Measurements from ENCODE around the gene ASPA.
A peak's percentile ranks its signal among the peaks of the same experiment; 100 is the strongest.

The ASPA gene

GRCh38 chr17:3534881-3535252 lies 59.1 kb downstream of the ASPA start:
- DNase-seq (ENCODE audit: low read depth), result no peak

- DNase-seq (ENCODE audit: low read depth), result peak; percentile 53
Measured at GRCh38 chr17:3535253-3535995, 59.6 kb downstream of the ASPA start.

DNA sequence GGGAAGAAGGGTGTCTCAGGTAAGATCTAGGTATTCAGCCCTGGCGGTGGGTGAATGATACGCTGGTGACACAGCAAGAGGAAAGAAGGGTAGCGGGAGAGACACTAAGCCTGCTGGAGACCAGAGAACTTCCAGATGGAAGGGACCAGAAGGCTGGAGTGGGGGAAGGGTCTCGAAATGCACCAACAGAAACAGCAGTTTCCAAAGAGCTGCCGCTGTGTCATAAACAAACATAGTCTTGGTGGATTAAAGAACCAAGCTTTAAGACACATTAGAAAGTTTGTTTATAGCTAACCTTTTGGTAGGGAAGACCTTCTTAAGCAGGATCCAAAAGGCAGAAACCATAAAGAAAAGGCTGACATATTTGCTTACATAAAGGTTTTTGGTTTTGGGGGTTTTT lies 60.9 kb downstream of the ASPA start:
- no peak for DNase-seq (ENCODE audit: low read depth)

DNA sequence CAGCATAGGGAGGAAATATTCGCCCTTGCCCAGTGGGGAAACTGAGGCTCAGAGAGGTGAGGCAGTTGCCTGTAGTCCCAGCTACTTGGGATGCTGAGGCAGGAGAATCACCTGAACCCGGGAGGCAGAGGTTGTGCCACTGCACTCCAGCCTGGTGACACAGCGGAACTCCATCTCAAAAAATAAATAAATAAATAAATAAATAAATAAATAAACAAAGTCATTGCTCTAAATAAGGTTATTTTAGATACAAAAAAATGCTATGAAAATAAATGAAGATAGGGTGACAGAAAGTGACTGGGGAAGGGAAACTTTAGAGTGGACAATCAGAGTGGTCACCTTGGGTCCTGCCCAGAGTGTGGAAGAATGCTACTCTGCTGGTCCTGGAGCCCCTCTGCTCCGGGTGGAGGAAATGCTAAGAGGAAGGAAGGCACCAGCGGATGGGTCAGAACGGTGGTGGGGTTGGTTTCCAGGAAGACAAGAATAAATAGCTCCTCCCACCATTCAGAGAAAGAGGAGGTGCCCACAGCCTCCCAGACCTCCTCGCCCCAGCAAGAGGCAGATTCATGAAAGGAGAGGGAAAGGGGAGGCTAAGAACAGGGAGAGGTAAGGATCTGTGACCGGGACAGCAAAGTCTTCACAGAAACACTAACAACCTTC lies 64.2 kb downstream of the ASPA start:
- no peak for DNase-seq (ENCODE audit: low read depth)

- no peak for DNase-seq (ENCODE audit: low read depth)
Measured at GRCh38 chr17:3542410-3543088, 66.8 kb downstream of the ASPA start.

DNA sequence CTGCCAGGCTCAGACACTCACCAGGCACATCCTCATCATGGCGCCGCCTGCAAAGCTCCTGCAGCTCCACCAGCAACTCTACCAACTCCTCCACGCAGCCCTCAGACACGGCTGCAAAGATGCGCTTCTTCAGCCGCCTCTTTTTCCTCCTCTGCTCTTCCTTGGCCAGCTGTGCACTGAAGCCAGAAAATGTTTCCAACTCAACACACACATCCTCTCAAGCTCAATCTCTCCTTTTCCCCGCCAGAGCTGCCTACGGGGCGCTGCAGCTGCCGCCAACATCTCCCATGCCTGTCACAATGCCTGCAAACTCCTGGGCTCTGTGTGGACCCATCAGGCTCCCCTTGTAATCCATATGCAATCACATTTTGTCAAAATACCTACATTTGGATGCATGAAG lies 67.7 kb downstream of the ASPA start:
- DNase-seq (ENCODE audit: low read depth), result no peak

GRCh38 chr17:3544365-3544764 lies 68.6 kb downstream of the ASPA start:
- no peak for DNase-seq (ENCODE audit: low read depth)

DNA sequence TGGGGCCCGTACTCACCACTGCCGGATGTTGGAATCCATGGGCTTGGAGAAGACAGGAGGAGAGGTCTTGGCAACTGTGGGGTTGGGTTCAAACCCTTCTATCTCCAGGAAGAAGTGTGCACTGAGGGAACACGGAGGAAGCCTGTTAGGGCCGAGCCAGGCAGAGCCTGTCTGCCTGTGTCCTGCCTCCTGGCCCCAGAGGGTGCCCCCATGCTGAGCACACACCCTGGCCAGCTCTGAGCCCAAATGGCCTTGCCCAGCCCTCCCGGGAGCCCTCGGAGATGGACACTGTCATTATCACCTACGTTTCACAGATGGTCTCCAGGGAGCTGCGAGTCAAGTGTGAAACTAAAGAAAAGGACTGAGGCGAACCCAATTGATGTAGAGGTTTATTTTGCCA lies 69.4 kb downstream of the ASPA start:
- DNase-seq (ENCODE audit: low read depth), result no peak

- DNase-seq (ENCODE audit: low read depth), result no peak
Measured at GRCh38 chr17:3546521-3546920, 70.7 kb downstream of the ASPA start.

DNA sequence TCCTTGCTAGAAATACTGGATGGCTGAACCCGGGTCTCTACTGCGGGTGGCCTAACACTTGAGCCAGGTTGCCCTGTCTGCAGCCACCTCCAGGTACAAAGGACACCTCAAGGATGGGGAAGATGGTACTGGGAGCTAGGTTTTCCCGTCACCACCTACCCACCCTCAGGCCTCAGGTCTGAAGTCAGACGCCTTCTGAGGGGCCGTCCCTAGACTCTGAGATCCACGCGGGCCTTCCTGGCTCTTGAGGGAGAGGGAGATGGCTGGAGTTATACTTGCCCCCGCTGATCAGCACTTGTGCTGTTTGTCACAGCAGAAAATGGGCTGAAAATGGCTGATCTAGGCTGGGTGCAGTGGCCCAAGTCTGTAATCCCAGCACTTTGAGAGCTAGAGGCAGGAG lies 71.2 kb downstream of the ASPA start:
- DNase-seq (ENCODE audit: low read depth), result no peak

- no peak for DNase-seq (ENCODE audit: low read depth)
Measured at GRCh38 chr17:3547628-3548027, 71.8 kb downstream of the ASPA start.

DNA sequence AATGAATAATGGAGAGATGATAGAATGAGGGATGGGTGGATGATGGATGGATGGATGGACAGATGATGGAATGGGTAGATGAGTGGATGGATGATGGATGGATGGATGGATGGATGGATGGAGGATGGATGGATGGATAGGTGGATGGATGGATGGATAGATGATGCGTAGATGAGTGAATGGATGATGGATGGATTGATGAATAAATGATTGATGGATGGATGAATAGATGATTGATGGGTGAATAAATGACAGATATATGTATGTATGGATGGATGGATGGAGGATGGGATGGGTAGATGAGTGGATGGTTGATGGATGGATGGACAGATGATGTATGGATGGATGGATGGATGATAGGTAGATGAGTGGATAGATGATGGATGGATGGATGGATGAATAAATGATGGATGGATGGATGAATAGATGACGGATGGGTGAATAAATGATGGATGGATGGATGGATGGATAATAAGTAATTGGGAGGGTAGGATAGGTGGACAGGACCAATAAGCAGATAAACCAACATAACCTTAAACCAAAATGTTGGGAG lies 73.9 kb downstream of the ASPA start:
- DNase-seq (ENCODE audit: low read depth), result no peak

DNA sequence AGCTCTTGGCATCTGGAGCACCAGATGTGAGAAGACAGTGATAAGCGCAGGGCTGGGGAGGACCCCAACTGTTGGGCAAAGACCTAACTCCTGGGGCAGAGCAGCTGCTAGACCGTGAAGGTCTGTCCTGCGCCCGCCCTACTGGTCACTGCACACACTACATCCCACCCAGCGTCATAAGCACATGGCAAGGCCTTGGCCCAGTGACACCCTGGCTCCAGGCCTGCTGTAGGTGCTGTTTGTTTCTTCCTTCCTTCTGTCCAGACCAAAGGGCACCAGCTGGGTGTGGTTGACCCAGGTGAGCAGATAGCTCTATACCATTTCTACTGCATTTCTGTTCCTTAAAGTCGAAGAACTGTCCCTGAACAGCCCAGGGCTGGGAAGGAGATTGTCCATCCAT lies 75.4 kb downstream of the ASPA start:
- DNase-seq (ENCODE audit: low read depth), result no peak

GRCh38 chr17:3552916-3553315 lies 77.1 kb downstream of the ASPA start:
- no peak for DNase-seq (ENCODE audit: low read depth)

Data from stromal cell of bone marrow (primary cell).